Ammon's horn (tissue), 1 donor: ENCODE measurements around the gene DAAM1.
A peak's percentile ranks its signal among the peaks of the same experiment; 100 is the strongest.

ENCODE experiments used
- DNase-seq: peaks from one replicate; pipeline ENCODE4 v3.0.0-alpha.2; 2016; ENCODE audit warnings: low spot score

The DAAM1 gene

DNA sequence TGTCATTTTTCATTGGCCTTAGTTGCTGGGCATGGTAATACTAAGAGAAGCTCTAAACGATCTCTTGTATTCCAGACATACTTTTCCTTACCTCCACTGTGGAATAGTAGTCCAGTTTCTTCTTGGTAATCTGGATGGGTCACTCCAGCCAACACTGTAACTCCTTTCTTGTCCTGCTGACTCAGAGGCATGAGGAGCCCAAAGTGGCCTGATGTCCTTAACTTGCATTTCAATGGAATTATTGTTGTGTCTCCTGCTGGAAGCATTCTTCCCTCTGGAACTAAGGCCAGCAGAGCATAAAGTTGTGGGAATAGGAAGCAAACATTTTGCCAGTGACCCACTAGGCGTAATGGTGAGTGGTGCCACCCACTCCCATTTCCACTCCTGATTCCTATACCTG, 33.1 kb downstream of the DAAM1 start:
- DNase-seq = no peak

DNA sequence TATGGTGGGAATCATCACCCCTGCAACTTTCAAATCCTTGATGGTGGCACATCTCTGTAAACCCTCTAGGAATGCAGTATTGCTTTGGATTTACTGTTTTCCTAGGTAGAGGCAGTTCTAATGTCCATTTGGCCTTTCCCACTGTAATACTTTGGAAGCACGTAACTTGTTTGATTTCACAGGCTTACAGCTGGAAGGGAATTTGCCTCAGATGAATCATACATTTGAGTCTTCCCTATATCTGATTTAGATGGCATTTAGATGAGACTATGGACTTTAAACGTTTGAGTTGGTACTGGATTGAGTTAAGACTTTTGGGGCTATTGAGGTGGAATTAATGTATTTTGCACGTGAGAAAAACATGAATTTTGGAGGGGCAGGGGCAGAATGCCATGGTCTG, 35.9 kb downstream of the DAAM1 start:
- no peak for DNase-seq

DNA sequence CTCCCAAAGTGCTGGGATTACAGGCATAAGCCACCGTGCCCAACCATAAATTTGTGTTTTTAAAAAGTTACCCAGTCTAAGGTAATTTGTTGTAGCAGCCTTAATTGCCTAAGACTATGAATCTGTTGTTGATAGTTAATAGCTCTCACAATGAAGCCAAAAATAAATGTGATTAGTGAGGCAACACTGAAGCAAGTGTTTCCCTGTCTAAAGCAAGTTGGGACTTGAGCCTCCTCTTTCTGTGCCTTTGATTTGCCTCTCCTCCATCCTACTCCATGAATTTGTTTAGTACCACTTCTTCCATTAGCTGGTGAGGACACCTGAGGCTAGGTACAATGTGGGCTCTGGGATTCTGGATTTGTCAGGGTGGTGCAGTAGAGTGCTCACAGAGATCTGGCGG, 36.8 kb downstream of the DAAM1 start:
- no peak for DNase-seq

- no peak for DNase-seq
Observed at GRCh38 chr14:59228421-59228820, 40.0 kb downstream of the DAAM1 start.

- no peak for DNase-seq
Observed at GRCh38 chr14:59229653-59230406, 41.4 kb downstream of the DAAM1 start.

GRCh38 chr14:59236195-59236594, 47.7 kb downstream of the DAAM1 start:
- no peak for DNase-seq

DNA sequence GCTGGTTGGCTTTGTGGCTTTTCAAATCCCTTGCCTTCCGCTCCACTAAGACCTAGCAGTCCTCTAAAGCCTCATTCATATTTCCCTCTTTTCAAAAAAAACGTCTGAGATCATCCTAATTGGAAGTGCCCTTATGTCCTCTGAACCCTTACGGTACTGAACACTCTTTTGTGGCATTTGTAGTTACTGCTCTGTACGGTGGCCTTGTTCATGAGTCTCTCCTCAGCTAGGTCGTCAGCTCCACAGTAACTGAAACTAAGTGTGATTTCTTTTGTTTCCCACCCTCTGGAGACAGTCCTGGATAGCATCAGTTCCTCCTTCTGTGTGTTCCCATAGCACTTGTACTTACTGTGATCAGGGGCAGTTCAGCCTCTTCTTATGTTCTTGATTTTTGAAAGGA, 49.7 kb downstream of the DAAM1 start:
- DNase-seq = no peak

DNA sequence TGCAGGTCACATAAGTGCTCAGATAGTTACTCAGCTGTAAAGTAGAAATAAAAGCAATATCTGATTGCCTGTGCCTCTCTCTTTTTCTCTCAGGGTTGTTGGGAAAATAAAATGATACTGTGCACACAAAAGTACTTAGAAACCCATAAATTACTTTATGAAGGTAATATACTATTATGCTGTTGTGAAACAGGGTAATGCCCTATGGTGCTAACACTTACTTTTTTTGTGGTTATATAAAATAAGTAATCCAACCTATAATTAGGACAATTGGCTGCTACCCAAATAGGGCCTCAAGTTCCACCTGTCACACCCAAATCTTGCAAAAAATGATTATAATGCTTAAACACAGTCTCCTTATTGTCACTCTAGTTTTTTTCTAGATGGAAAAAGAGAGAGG, 50.6 kb downstream of the DAAM1 start:
- no peak for DNase-seq

- no peak for DNase-seq
Observed at GRCh38 chr14:59240356-59240755, 51.9 kb downstream of the DAAM1 start.

DNA sequence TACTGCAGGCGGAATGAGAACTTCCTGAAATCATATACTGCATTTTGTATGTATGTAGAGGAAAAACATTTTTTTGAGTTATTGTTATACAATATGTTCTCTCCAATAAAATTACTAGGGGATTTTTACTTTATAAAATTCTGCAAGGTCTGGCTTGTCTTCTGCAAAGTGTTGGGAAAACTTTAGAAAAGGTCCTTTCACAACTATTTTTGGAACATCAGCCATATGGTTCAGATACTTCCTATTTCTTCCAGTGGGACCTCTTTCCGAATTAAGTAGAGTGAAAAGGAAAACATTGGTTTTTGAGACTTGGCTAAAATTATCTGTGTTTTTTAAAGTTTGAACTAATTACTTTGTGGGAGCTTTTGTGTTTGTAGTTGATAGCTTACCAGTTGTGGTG, 52.7 kb downstream of the DAAM1 start:
- DNase-seq = no peak

DNA sequence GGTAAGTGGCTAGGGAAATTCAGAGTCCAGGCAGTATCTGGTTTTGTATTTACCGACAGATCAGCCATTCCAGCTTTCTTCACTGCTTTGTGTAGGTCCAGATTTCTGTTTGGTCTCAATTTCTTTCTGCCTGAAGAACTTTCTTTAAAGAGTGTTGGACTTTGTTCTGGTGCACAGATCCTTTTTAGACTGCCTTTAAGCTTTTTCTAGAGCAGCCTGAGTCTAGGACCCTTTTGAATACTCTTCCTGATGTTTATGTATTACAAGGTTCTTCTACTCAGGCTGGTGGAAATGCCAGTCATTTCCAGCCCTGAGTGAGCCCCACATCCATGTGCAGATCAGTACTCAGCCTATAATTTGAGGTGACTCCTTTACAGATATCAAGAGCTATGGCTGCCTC, 54.7 kb downstream of the DAAM1 start:
- DNase-seq = no peak

DNA sequence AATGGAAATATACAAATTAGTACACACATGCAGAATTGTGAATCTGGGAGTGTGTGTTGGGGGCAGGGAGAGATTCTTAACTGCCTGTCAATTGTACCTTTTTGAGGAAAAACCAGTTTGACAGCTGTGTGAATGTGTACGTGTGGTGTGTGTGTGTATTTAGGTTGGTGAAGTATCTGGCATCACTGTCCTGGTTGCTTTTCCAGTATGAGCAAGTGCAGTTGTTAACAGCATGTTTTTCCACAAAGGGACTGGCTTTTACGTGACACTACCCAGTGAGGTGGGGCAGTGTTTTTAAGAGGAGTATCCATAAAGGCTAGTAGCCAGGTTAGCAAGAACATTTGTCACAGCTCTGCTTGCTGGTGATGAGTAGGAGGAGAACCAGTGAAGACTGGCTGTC, 56.1 kb downstream of the DAAM1 start:
- no peak for DNase-seq

GRCh38 chr14:59245809-59246295, 57.4 kb downstream of the DAAM1 start:
- DNase-seq = no peak

DNA sequence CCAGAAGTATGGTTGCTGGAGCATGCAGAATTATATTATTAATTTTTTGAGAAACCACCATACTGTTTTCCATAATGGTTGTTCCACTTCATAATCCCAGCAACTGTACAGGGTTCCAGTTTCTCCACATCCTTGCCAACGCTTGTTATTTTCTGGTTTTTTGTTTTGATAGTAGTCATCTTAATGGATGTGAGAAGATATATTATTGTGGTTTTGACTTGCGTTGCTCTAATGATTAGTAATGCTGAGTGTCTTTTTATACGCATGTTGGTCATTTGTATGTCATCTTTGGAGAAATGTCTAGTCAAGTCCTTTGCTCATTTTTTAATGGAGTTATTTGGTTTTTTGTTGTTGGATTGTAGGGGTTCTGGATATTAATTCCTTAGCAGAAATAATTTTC, 58.1 kb downstream of the DAAM1 start:
- DNase-seq = no peak

- no peak for DNase-seq
Observed at GRCh38 chr14:59247801-59248584, 59.5 kb downstream of the DAAM1 start.

DNA sequence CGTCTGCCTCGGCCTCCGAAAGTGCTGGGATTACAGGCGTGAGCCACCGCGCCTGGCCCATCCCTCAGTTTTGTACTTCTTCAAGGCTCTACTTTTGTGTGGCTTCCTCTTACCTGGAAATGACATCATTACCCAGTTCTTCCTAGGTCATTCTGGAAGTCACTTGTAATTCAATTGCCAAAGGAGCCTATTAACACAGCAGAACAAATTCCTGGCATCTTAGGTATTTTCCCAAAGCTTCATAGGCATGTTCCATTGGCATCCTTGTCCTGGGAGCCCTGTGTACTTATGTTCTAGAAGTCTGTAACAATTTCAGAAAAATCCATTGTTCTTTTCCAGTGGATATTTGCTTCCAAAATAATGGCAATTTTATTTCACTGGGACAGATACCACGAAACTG, 60.6 kb downstream of the DAAM1 start:
- no peak for DNase-seq

DNA sequence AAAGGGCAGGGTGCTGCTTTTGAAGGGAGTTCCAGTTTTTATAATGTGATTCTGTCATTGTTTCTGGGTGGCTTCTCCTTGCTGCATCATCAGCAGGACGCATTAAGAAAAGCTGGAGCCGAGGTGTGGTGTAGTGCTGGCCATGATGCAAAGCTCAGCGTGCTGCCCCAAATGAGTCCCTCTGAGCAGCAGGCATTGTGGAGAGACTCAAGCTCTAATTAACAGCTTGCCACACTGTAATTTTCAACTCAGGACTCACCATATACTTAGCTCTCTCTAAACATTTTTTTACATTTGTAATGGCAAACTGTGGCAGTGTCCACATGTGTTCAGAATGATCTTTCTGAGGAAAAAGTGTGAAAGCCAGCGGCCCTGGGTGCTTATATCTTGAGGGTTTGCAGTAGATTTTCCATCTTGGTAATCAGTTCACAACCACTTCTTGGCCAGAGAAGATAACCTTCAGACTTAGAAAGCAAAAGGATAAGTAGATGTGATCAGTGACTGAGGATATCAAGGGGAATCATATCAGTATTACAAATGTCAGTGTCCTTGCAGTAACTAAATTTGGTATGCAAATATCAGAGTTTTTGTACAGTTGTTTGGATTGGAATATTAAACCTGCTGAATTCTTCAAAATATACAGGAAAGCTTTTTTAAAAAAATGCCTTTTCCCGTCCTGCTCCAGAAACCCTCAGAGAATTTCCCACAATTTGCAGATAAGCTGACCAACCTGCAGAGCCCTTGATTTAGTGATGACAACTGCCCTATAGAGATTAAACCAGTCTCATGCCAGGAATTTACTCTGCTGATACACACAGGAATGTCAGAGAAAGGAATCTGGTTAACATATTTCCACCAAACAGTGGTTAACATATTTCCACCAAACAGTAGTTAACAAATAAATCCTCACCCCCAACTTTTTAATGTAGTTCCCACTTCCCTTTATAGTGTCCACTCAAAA, 63.6 kb downstream of the DAAM1 start:
- DNase-seq = no peak

- DNase-seq = no peak
Observed at GRCh38 chr14:59252772-59253500, 64.5 kb downstream of the DAAM1 start.

GRCh38 chr14:59253527-59253926, 65.1 kb downstream of the DAAM1 start:
- no peak for DNase-seq

- peak; percentile 77 for DNase-seq
Observed at GRCh38 chr14:59254146-59254910, 65.9 kb downstream of the DAAM1 start.
